Activated T-helper 9 cell treated with anti-CD3 and anti-CD28 coated beads, Interleukin-2, amount 50 U/mL, for 16 hours (primary cell): ENCODE results near the gene TMEM169.

Source experiments
- DNase-seq: peaks from one replicate; pipeline ENCODE4 v3.0.0-alpha.2; 2020; ENCODE audit warnings: low read depth

TMEM169 gene, protein sequence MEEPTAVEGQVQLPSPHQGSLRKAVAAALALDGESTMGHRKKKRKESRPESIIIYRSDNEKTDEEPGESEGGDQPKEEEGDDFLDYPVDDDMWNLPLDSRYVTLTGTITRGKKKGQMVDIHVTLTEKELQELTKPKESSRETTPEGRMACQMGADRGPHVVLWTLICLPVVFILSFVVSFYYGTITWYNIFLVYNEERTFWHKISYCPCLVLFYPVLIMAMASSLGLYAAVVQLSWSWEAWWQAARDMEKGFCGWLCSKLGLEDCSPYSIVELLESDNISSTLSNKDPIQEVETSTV

DNA sequence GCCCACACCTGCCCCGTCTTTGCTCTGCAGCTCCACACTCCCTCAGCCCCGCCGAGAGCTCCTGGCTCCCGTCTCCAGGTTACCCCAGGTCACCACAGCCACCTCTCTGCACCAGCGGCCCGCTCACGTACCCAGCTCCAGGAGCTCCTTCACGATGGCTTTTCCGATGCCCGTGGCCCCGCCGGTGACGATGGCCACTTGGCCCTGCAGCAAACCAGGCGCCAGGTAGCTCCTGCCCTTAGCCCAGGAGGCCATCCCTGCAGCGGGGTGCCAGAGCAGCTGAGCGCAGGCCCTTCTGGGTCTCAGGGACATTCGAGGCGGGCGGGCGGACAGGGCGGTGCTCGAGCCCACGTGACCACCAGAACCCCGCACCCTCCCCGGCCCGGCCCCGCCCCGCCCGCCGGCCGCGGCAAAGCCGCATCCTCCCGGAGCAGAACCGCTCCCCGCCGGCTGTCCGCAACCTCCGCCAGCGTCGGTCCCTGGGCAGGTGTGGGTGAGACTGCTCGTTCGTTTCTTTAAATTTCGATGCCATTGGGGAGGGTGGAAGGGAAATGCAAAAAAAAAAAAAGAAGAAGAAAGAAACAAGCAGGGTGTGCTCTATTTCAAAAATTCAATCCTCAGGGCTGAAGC, at the start of gene TMEM169, which contains the start of gene PECR:
TMEM169 (plus strand) TSS at position 433 of the 630 bp plus-strand sequence. CDS start 14,045 bp downstream, outside the sequence.
PECR (minus strand) TSS at position 323 of the 630 bp plus-strand sequence; CDS start at position 255, 68 bp downstream.
- peak; percentile 72 for DNase-seq

DNA sequence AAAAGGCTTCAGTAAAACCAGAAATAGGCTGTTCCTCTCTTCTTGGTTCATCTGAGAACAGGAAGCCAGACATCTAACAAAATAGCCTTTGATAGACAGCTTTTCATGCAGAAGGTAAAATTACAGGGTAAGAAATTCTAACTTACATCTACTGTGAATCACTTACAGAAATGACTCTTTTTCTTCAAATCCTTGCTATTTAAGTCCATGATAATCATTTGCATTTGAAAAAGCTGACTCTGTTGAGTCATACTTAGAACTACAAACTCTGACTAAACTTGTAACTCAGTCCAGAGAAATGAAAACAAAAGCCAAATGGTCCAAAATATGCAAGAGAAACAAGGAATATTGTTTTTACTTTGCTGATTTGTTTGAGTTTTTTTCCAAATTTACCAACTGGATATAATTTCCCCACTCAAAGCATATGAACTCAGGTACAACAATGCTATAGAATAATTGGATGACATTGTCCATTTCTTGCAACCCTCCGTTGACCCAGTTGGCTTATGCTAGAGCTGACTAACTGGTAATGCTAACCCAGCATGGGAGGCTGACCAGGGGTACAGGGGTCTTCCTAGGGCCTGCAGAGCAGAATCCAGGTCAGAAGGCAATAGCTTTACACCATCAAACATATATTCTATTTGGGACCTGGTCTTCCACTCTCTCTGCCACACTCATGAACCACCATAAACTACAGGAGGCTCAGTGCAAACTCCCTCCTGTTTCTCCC, 49.6 kb upstream of the TMEM169 start:
- DNase-seq, result no peak

DNA sequence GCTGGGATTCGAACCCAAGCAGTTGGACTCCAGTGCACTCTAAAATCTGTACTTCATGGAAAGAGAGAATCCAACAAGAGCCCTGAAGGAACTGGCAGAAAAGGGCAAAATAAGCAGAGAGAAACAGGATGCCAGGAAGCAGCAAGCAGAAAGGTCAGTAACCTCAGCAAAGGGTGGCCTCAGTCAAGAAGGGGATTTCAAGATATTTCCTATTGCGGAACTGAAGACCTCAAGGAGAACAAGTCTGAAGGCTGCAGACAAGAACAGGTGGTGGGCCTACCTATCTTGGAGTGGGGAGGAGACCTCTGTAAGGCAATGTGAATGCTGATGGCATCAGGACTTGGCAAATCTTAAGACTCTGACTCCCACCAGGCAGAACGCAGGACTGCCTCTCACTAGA, 48.3 kb upstream of the TMEM169 start:
- DNase-seq, result no peak

DNA sequence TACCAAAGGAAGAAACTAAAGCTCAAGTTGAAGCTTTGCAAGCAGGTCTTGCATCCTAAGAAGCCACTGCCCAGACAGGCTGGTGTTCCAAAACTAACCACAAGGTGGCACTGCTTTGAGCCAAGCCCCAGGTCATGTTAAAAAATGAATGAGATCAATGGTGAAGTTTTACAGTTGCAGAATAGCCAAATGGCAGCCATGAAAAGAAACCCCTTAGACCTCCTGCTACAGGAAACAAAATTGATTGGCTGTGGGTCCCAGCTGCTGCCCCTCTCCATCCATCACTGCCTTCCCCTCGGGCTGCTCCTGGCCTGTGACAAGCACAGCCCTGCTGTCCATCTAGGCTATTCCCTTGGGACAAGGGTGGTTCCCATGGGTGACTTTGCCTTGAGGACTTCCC, 47.7 kb upstream of the TMEM169 start:
- DNase-seq, result peak; percentile 62

DNA sequence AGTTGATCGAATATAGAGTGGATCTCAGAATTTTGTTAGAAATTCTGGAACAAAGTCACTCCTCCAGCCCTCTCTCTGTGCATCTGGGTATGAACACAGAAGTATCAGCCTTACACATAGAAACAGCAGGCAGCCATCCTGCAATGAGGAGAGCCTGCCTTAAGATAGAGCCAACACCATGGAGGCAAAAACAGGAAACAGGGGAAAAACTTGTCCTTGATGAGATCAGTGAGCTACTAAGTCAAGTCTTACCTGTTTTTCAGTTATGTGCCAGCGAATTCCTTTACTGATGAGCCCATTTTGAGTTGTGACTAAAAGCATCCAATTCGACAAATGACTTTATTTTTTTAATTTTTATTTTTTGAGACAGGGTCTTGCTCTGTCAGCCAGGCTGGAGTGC, 41.8 kb upstream of the TMEM169 start:
- no peak for DNase-seq

DNA sequence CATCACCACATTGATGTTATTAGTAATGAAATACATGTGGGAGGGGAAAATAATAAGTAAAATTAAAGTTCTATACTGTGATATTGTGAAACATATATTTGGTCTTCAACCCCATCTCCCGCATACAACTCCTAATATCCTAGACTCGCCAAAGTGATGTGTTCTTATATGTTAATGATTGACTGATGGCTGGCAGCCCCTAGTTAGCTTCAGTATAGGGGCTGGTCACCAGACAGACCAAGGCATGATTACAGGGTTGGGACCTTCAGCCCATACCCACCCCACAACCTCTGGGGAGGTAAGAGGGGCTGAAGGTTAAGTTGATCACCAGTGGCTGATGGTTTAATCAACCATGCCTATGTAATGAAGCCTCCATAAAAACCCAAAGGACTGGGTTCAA, 40.3 kb upstream of the TMEM169 start:
- no peak for DNase-seq

DNA sequence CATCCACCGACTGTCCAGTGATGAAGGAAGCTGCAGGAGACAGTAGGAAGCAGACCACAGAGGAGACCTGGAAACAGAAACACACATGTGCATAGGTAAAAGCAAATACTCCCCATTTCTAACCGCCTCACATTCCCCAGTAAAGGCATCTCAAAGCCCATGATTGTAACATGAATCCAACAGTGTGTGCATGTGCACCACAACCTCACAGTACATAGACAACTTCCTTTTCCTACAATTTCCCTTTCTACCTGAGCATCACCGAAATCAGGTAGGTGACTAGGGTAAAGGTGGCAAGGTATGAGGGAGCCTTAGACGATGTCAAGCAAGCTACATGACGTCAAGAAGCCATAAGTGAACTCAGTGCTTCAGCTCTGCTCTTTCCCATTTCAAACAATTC, 37.8 kb upstream of the TMEM169 start:
- DNase-seq, result no peak

DNA sequence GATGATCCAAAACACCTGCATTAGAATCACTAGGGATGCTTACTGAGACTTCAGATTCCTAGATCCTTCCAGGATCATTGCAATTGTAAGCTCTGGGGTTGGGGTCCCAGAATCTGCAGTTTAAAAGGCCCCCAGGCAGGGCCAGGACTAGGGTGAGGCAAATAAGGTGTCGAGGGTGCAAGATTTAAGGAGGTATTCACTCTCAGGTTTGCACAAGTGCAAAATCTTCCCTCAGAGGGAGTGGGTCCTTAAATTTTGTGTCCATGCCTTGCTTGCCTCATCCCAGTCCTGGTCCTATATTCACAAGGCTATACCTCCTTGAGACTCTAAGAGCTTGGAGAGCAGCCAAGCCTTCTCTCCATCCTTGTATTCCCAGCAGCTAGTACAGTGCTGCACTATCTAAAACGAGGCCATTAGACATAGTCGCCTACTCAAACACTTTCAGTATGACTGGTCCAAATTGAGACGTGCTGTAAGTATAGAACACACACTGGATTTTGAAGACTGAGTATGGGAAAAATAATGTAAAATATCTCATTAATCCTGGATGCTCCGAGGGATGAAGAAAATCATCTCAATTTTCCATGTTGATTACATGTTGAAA, 36.7 kb upstream of the TMEM169 start:
- DNase-seq, result no peak

DNA sequence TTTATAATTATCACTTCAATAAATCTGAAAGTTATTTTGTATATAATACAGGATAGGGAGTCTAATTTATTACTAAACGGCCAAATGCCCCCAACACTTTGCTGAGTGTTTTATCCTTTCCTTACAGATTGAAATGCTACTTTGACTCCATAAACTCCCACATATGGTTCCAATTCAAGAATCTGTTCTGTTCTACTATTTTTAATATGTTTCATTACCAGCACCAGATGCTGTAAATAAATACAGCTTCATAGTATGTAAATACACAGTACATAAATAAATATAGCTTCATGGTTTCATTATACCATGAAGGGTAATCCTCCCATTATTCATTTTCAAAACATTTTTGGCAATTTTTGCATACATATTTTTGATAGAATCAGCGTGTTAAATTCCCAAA, 34.3 kb upstream of the TMEM169 start:
- DNase-seq, result no peak

DNA sequence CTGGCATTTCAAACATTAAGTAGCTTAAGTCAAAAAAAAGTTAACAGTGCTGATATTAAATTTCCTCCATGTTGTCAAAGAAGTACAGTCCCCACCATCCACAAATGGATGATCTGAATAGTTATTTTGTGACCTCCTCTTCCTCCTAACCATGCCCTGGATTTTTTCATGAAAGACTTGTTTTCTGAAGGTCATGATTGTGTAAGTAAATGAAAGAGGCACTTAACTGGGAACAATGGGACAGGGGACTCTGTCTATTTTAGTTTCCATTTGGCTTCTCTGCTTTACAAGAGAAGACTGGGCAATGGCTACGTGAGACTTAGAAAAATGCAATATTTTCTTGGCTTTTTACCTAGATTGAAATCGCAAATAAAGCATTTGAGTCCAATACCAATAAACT, 32.3 kb upstream of the TMEM169 start:
- DNase-seq, result no peak

DNA sequence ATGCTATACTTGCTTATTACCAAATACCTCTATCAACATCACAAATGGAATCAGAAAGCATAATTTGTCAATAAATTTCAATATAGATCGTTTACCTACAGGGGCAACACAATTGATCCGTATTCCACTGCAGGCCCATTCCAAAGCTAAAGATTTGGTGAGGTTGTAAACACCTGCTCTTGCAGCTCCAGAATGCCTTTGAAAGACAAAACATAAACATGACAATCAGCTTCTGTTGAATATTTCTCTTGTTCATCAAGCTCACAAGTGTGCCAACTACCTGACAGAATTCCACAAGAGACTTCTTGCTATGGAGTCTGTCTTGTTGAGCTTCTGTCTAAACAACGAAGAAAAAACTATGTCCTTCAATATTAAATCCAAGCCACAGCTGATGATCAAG, 30.4 kb upstream of the TMEM169 start:
- DNase-seq, result no peak

DNA sequence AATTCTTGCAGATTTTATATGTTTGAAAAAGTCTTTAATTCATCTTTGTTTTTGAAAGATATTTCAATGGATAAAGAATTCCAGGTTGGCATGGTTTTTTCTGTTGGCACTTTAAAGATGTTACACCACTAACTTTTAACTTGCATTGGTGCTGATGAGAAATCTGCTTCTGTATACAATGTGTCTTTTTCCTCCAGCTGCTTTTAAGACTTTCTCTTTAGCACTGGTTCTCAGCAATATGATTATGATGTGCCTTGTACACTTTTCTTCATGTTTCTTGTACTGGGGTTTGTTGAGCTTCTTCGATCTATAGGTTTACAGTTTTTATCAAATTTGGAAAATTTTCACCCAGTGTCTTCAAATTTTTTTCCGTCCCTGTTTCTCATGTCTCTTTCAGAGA, 29.3 kb upstream of the TMEM169 start:
- no peak for DNase-seq

DNA sequence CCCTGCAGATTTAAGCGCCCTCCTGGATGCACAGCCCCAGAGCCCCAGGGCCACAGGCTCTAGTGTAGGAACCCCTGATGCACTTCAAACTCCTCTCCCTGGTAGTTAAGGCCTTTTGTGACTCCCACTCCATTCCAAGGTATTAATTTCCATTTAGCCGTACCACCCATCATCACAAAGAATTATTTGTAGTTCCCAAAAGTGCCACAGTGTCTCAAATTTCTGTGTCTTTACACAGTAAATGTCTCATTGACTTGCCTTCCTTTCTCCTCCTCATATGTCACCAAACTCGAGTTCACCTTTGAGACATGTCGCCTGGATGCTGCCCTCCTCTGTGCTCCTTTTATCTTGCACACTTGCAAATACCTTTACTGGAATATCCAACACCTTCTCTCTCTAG, 26.0 kb upstream of the TMEM169 start:
- DNase-seq, result no peak

DNA sequence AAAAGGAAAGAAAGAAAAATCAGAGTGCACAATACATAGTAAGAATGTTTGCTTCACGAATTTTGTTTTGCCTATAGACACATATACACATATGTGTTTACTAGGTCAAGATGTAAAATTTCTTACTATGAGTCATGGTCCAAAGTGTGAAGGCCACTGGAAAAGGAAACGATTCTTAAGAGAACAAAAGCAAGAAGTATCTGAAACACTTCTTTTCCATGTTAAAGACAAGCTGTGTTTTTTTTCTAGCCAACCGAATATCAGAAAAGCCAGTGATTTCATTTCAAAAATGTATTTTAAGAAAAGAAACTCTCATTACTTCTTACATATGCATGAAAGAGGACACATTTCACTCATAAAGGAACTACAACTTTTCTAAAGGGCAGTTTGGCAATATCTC, 25.0 kb upstream of the TMEM169 start:
- DNase-seq, result no peak

DNA sequence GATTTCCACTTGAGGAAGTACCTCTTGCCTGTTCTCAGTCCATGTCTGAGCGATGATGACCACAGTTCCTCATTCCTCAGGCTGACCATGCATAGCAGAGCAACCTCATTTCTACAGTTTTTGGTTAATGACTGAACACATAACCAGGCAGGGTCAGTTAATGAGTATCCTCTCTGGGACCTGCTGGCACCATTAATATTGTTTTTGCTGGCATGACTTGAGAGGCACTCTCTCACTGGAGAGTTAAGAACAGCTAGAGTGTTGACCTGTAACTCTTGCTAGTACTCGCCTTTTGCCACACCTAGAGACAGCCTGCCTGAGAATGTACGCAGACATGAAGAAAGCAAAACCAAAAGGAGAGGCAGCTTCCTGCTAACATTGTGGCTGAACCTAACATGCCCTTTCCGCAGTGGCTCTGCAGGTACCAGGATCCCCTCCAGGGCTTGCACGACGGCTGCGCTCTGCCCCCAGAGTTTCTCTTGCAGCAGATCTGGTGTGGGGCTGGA, 24.0 kb upstream of the TMEM169 start:
- peak; percentile 19 for DNase-seq

DNA sequence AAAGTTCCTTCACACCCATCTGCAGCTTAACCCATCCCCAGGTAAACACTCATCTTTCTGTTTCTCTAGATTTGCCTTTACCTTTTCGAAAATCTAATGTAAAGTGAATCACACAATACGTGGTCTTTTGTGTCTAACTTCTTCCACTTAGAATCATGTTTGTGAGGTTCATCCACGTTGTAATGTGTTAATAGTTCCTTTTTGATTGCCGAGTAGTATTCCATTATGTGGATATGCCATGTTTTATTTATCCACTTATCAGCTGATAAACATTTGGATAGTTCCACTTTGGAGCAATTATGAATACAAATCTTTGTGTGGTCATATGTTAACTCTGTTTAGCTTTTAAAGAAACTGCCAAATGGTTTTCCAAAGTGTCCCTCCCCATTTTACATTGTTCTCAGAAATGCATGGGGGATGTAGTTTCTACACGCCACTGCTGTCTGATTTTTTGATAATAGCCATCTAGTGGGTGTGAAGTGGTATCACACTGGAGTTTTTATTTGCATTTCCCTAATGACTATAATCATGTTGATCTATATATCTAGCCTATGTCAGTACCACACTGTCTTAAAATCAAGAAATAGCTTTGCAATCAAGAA, 22.4 kb upstream of the TMEM169 start:
- DNase-seq, result no peak

DNA sequence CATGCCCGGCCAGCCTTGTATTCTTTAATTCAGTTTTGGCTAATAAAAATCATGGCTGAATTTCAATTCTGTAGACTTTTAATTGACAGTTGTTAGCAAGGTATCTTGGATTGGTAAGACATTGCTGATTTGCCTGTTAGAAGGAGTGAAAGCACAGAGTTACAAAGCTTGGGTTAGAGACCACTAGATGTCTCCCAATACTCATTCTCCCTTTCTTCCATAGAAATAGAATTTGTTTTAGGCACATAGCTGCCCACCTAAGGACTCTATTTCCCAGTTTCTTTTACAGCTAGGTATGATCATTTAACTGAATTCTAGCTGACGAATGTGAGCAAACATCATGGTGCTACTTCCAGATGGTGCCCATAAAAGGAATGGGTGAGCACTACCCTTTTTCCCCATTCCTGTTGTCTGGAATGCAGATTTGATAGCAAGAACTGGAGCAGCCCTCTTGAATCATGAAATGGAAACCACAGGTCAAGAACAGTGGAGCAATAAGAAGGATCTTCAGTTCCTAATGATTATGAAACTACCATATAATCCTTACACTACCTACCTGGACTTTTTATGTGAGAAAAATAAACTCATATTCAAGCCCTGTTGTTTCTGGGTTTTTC, 17.6 kb upstream of the TMEM169 start:
- no peak for DNase-seq

DNA sequence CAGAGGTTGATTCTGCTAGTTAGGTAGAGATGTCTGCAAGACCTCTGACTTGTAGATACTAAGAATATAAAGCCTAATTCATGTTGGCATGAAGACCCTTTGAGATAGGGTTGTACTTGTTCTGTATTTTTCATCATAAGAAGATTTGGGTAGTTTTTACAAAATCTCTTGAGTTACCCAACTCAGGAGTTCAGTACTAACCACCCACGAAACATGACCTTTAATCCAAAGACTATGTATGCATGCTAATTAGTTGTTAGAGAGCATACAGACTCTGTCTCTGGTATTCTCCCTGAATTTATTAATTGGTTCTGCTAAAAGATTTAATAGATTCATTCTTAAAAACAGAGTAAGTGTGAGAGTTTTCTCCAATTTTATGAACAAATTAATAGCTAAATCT, 17.1 kb upstream of the TMEM169 start:
- no peak for DNase-seq

DNA sequence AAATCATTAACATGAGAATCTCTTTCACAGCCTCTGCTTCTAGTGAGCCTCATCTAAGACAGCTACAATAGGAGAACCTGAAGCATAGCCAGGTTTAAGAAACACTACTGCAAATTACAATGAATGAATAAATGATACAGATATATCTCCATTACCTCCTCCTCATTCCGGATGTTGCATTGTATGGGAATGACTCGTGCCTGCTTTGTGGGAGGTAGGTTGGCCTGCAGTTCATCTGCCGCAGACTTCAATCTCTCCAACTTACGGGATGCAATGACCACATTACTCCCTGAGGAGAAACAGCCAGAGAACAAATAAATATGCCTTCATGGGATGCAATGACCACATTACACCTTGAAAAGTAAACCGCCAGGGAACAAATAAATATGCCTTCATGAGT, 15.5 kb upstream of the TMEM169 start:
- no peak for DNase-seq

DNA sequence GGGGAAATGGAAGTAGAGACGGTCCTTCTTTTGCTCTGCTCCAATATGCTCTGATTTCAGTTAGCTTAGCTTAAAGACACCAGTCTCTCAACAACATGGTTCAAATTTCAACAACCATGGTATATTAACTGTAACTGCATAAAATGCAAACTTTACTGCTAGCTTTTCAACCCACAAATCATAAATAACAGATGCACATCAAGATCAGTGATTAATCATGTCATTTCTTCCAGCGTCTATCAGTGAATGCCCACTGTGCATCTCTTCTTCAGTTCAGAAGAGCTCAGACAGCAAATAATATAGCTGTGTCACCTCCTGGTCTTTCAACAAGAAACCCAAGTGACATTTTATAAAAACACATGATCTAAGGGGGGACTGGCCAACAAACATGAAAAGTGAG, 12.7 kb upstream of the TMEM169 start:
- no peak for DNase-seq

DNA sequence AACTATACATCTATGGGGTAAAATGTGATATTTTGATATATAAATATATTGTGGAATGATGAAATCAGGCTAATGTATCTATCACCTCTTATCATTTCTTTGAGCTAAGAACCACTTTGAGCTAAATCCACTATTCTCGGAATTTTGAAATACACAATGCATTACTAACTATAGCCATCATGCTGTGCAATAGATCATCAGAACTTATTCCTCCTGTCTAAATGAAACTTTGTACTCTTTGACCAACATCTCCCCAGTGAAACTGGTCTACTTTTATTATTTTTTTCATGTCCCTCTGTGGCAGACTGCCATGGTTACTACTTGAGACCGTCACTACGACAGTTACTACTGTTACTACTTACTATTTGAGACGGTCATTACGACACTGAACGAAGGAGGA, 11.5 kb upstream of the TMEM169 start:
- no peak for DNase-seq
